ENCODE data around the gene TRIM25. TPM values are rescaled to one million over a fixed set of nuclear protein-coding genes. Genes with fewer than 3 reads are reported as not detected.

Gene TRIM25
- total RNA-seq, 1 experiment from 2014 or later = 135 TPM

- TF ChIP-seq ZBTB33 (IDR thresholded peaks at IDR 0.05; ENCODE audit: extremely low read depth, insufficient replicate concordance, low read length) = no peak
- TF ChIP-seq POLR2A (IDR thresholded peaks at IDR 0.05; ENCODE audit: borderline replicate concordance, extremely low read depth, insufficient read depth, insufficient read length) = no peak
- no peak for TF ChIP-seq CTCF (IDR thresholded peaks at IDR 0.05 in 2 of 3, conservative IDR thresholded peaks at IDR 0.05 in 1 of 3; ENCODE audit: borderline replicate concordance in 1 of 3, insufficient read depth in 1 of 3, low read depth in 2 of 3, low read length in 2 of 3)
Observed at GRCh38 chr17:56849131-56849530, 64.7 kb downstream of the TRIM25 start (continued).

DNA sequence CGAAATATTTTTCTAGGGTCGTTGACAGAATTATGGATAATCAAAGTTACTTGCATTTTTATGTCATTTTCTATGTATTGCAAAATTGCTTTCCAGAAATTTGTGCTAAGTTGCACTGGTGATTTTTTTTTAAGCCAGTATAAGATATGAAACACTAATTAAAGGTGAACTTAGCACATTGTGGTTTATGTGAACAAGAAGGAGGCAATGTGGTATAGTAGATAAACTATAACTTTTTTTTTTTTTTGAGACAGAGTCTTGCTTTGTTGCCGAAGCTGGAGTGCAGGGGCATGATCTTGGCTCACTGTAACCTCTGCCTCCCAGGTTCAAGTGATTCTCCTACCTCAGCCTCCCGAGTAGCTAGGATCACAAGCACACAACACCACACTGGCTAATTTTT, 66.7 kb downstream of the TRIM25 start:
- intact Hi-C loops (cut with micrococcal nuclease) = no loop called here
- POLR2A ChIA-PET = no interaction called here
- TF ChIP-seq ZFX (IDR thresholded peaks at IDR 0.05) (no peak), ELF1 (IDR thresholded peaks at IDR 0.05; ENCODE audit: borderline replicate concordance, low read depth) (no peak), SRF (IDR thresholded peaks at IDR 0.05; ENCODE audit: low read depth) (no peak), EZH2 (IDR thresholded peaks at IDR 0.05) (no peak), CBX3 (IDR thresholded peaks at IDR 0.05; ENCODE audit: low read depth) (no peak), ZNF274 (IDR thresholded peaks at IDR 0.05; ENCODE audit: low read depth, low read length) (no peak), TCF7L2 (IDR thresholded peaks at IDR 0.05; ENCODE audit: borderline replicate concordance, extremely low read depth, insufficient read depth, insufficient read length) (no peak), FOSL1 (IDR thresholded peaks at IDR 0.05; ENCODE audit: low read depth) (no peak), CTCF (IDR thresholded peaks at IDR 0.05 in 2 of 3, conservative IDR thresholded peaks at IDR 0.05 in 1 of 3; ENCODE audit: borderline replicate concordance in 1 of 3, insufficient read depth in 1 of 3, low read depth in 2 of 3, low read length in 2 of 3) (no peak), SP1 (IDR thresholded peaks at IDR 0.05; ENCODE audit: low read depth) (no peak)
- TF ChIP-seq, protein P1, sequence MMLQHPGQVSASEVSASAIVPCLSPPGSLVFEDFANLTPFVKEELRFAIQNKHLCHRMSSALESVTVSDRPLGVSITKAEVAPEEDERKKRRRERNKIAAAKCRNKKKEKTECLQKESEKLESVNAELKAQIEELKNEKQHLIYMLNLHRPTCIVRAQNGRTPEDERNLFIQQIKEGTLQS (IDR thresholded peaks at IDR 0.05) = no peak
- TF ChIP-seq, protein P2, sequence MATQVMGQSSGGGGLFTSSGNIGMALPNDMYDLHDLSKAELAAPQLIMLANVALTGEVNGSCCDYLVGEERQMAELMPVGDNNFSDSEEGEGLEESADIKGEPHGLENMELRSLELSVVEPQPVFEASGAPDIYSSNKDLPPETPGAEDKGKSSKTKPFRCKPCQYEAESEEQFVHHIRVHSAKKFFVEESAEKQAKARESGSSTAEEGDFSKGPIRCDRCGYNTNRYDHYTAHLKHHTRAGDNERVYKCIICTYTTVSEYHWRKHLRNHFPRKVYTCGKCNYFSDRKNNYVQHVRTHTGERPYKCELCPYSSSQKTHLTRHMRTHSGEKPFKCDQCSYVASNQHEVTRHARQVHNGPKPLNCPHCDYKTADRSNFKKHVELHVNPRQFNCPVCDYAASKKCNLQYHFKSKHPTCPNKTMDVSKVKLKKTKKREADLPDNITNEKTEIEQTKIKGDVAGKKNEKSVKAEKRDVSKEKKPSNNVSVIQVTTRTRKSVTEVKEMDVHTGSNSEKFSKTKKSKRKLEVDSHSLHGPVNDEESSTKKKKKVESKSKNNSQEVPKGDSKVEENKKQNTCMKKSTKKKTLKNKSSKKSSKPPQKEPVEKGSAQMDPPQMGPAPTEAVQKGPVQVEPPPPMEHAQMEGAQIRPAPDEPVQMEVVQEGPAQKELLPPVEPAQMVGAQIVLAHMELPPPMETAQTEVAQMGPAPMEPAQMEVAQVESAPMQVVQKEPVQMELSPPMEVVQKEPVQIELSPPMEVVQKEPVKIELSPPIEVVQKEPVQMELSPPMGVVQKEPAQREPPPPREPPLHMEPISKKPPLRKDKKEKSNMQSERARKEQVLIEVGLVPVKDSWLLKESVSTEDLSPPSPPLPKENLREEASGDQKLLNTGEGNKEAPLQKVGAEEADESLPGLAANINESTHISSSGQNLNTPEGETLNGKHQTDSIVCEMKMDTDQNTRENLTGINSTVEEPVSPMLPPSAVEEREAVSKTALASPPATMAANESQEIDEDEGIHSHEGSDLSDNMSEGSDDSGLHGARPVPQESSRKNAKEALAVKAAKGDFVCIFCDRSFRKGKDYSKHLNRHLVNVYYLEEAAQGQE (IDR thresholded peaks at IDR 0.05; ENCODE audit: low read depth) = no peak
- TF ChIP-seq, protein P3, sequence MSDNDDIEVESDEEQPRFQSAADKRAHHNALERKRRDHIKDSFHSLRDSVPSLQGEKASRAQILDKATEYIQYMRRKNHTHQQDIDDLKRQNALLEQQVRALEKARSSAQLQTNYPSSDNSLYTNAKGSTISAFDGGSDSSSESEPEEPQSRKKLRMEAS (IDR thresholded peaks at IDR 0.05) = no peak

More for the DNA sequence above, 66.7 kb downstream of the TRIM25 start:
- no TSS peak for BruUV-seq (replicated peaks)
- H3K9me3 ChIP-seq (ENCODE audit: control insufficient read depth in 1 of 2, insufficient read depth in 1 of 2, low read depth in 1 of 2, low read length in 2 of 2) = no peaks in the 10 kb centered on the region
- H3K4me3 ChIP-seq (replicated peaks in 1 of 2; ENCODE audit: low read depth in 1 of 2, low read length in 2 of 2) = no peak overlapping the region
- no peak for DNase-seq (ENCODE audit: low read depth, low spot score)
- no peak overlapping the region for H2AFZ ChIP-seq (ENCODE audit: low read depth, low read length, poor library complexity, severe bottlenecking)
- no peaks in the 10 kb centered on the region for H3K4me1 ChIP-seq (ENCODE audit: control insufficient read depth in 1 of 2, insufficient read depth in 2 of 2, low read length in 2 of 2)
- no peaks in the 10 kb centered on the region for H3K27me3 ChIP-seq (ENCODE audit: insufficient read depth, low read length)
- H3K9ac ChIP-seq (ENCODE audit: low read length) = no peak overlapping the region
- RAD21 ChIA-PET (ENCODE audit: low non-redundant PET in 1 of 2, low total read pairs in 2 of 2, uncharacterized antibody in 2 of 2, unreplicated experiment in 2 of 2) = no interaction called here
- CTCF ChIA-PET = no interaction called here
- H3K4me2 ChIP-seq (ENCODE audit: low read length) = no peak overlapping the region
- no peaks in the 10 kb centered on the region for H4K20me1 ChIP-seq (ENCODE audit: insufficient read depth)
- H3K36me3 ChIP-seq (ENCODE audit: control insufficient read depth in 1 of 2, insufficient read depth in 2 of 2, low read length in 2 of 2) = no peaks in the 10 kb centered on the region
- H3K9me2 ChIP-seq (ENCODE audit: insufficient read depth) = no peaks in the 10 kb centered on the region
- H3K27ac ChIP-seq (ENCODE audit: low read depth, low read length) = no peak overlapping the region
- ATAC-seq = no peak
- H3K79me2 ChIP-seq (ENCODE audit: insufficient read depth, low read length) = no peaks in the 10 kb centered on the region

Measured in HCT116 (cell line).